Osteocyte (in vitro differentiated cells): ENCODE measurements around the gene LTV1. TPM values are rescaled to one million over a fixed set of nuclear protein-coding genes. Genes with fewer than 3 reads are reported as not detected.
A peak's percentile ranks its signal among the peaks of the same experiment; 100 is the strongest.
"Not testable (repeated sequence)": the region's sequence is repeated elsewhere in the genome, so short reads cannot be mapped to it uniquely, and the experiment has no call there.

Experiments
- DNase-seq: peaks from one replicate; pipeline ENCODE4 v3.0.0; 2021; ENCODE audit warnings: mixed read lengths; ENCODE audit not compliant: unreplicated experiment; ENCODE audit errors: extremely low spot score
- H3K27ac Mint-ChIP-seq: one replicate; pipeline ENCODE4 v1.8.0; 2021; ENCODE audit warnings: mild to moderate bottlenecking, mixed read lengths; ENCODE audit not compliant: unreplicated experiment
- H3K27me3 Mint-ChIP-seq: one replicate; pipeline ENCODE4 v1.8.0; 2021; ENCODE audit warnings: mixed read lengths; ENCODE audit not compliant: unreplicated experiment
- H3K36me3 Mint-ChIP-seq: one replicate; pipeline ENCODE4 v1.8.0; 2021; ENCODE audit warnings: mixed read lengths; ENCODE audit not compliant: unreplicated experiment
- H3K4me1 Mint-ChIP-seq: one replicate; pipeline ENCODE4 v1.8.0; 2021; ENCODE audit warnings: mixed read lengths; ENCODE audit not compliant: unreplicated experiment
- H3K4me3 Mint-ChIP-seq: one replicate; pipeline ENCODE4 v1.8.0; 2021; ENCODE audit warnings: mild to moderate bottlenecking, moderate library complexity, mixed read lengths; ENCODE audit not compliant: unreplicated experiment
- H3K9me3 Mint-ChIP-seq: one replicate; pipeline ENCODE4 v1.8.0; 2021; ENCODE audit warnings: mixed read lengths; ENCODE audit not compliant: unreplicated experiment
- CTCF ChIP-seq: fragments of 200-600 bp; sonication (generic); IDR thresholded peaks from 2 replicates; pipeline ENCODE4 v1.5.0; 2021; ENCODE audit warnings: antibody characterized with exemption, mild to moderate bottlenecking, moderate library complexity
- total RNA-seq: library from RNA; stranded (reverse); gene quantifications from 2 replicates; pipeline ENCODE4 v1.2.1, GENCODE V29; 2021

Gene LTV1
- total RNA-seq, 1 donor from 2014 or later = 20.3 TPM

- Mint-ChIP-seq H3K4me3 (peak overlapping the region; percentile 91), H3K4me1 (peaks cover 17% of the 10 kb centered on the region), H3K27ac (peak overlapping the region; percentile 99), H3K9me3 (no peaks in the 10 kb centered on the region), H3K36me3 (peaks cover 19% of the 10 kb centered on the region), H3K27me3 (no peaks in the 10 kb centered on the region)
- no peak for TF ChIP-seq CTCF
- no peak for DNase-seq
These were observed 500 bp downstream of the LTV1 start for GRCh38 chr6:143843677-143843999.

GRCh38 chr6:143844006-143844405, 868 bp downstream of the LTV1 start:
- H3K4me1 Mint-ChIP-seq = peaks cover 17% of the 10 kb centered on the region
- DNase-seq = no peak
- no peak for TF ChIP-seq CTCF
- H3K9me3 Mint-ChIP-seq = no peaks in the 10 kb centered on the region
- peak overlapping the region; percentile 99 for H3K27ac Mint-ChIP-seq
- H3K4me3 Mint-ChIP-seq = peak overlapping the region; percentile 91
- H3K36me3 Mint-ChIP-seq = peaks cover 23% of the 10 kb centered on the region
- no peaks in the 10 kb centered on the region for H3K27me3 Mint-ChIP-seq

- peaks cover 33% of the 10 kb centered on the region for H3K36me3 Mint-ChIP-seq
- H3K27me3 Mint-ChIP-seq = no peaks in the 10 kb centered on the region
- peaks cover 17% of the 10 kb centered on the region for H3K4me1 Mint-ChIP-seq
- no peak overlapping the region for H3K27ac Mint-ChIP-seq
- TF ChIP-seq CTCF = no peak
- no peak for DNase-seq
- no peaks in the 10 kb centered on the region for H3K9me3 Mint-ChIP-seq
- H3K4me3 Mint-ChIP-seq = no peak overlapping the region
These were observed 1.9 kb downstream of the LTV1 start for GRCh38 chr6:143845033-143845432.

- not testable (repeated sequence) for DNase-seq, H3K4me1 Mint-ChIP-seq, H3K27ac Mint-ChIP-seq, H3K4me3 Mint-ChIP-seq, H3K27me3 Mint-ChIP-seq
- Mint-ChIP-seq H3K9me3 (peaks cover 33% of the 10 kb centered on the region), H3K36me3 (peaks cover 90% of the 10 kb centered on the region)
These were observed 8.6 kb downstream of the LTV1 start for GRCh38 chr6:143851706-143852105.

GRCh38 chr6:143855057-143855456, 11.9 kb downstream of the LTV1 start:
- H3K4me1 Mint-ChIP-seq = not testable (repeated sequence)
- peaks cover 37% of the 10 kb centered on the region for H3K9me3 Mint-ChIP-seq

GRCh38 chr6:143856762-143857161, 13.6 kb downstream of the LTV1 start:
- not testable (repeated sequence) for DNase-seq, H3K4me1 Mint-ChIP-seq, H3K27ac Mint-ChIP-seq, H3K4me3 Mint-ChIP-seq, H3K27me3 Mint-ChIP-seq
- Mint-ChIP-seq H3K9me3 (peaks cover 36% of the 10 kb centered on the region), H3K36me3 (peaks cover 96% of the 10 kb centered on the region)

More at GRCh38 chr6:143855057-143855456, 11.9 kb downstream of the LTV1 start:
- H3K4me3 Mint-ChIP-seq, H3K27me3 Mint-ChIP-seq, DNase-seq, H3K27ac Mint-ChIP-seq: not testable (repeated sequence)
- H3K36me3 Mint-ChIP-seq = peaks cover 97% of the 10 kb centered on the region

- Mint-ChIP-seq H3K36me3 (peaks cover 91% of the 10 kb centered on the region), H3K27ac (no peak overlapping the region), H3K27me3 (no peaks in the 10 kb centered on the region), H3K4me3 (no peak overlapping the region), H3K9me3 (peaks cover 27% of the 10 kb centered on the region), H3K4me1 (no peaks in the 10 kb centered on the region)
- DNase-seq = no peak
- TF ChIP-seq CTCF = no peak
These were observed 14.5 kb downstream of the LTV1 start for GRCh38 chr6:143857651-143858050.
